ENCODE measurements around the gene PLEKHM1.
"Not testable (repeated sequence)": the region's sequence is repeated elsewhere in the genome, so short reads cannot be mapped to it uniquely, and the experiment has no call there.

PLEKHM1 gene

GRCh38 chr17:45461524-45462327, 28.8 kb downstream of the PLEKHM1 start:
- not testable (repeated sequence) for DNase-seq

GRCh38 chr17:45460422-45460821, 30.1 kb downstream of the PLEKHM1 start:
- DNase-seq, result not testable (repeated sequence)

- DNase-seq, result not testable (repeated sequence)
These were observed 36.2 kb downstream of the PLEKHM1 start for GRCh38 chr17:45454341-45454740.

- DNase-seq, result not testable (repeated sequence)
These were observed 36.8 kb downstream of the PLEKHM1 start for GRCh38 chr17:45453731-45454130.

- not testable (repeated sequence) for DNase-seq
These were observed 37.3 kb downstream of the PLEKHM1 start for GRCh38 chr17:45453225-45453534.

- DNase-seq, result not testable (repeated sequence)
These were observed 37.9 kb downstream of the PLEKHM1 start for GRCh38 chr17:45452329-45453224.

GRCh38 chr17:45451660-45452059, 38.9 kb downstream of the PLEKHM1 start:
- DNase-seq, result not testable (repeated sequence)

GRCh38 chr17:45451131-45451530, 39.4 kb downstream of the PLEKHM1 start:
- DNase-seq, result no peak

- DNase-seq, result not testable (repeated sequence)
These were observed 40.7 kb downstream of the PLEKHM1 start for GRCh38 chr17:45449708-45450329.

GRCh38 chr17:45449260-45449659, 41.3 kb downstream of the PLEKHM1 start:
- DNase-seq, result not testable (repeated sequence)

- not testable (repeated sequence) for DNase-seq
These were observed 42.0 kb downstream of the PLEKHM1 start for GRCh38 chr17:45448483-45448882.

GRCh38 chr17:45448066-45448465, 42.5 kb downstream of the PLEKHM1 start:
- not testable (repeated sequence) for DNase-seq

- not testable (repeated sequence) for DNase-seq
These were observed 42.9 kb downstream of the PLEKHM1 start for GRCh38 chr17:45447650-45448049.

- DNase-seq, result not testable (repeated sequence)
These were observed 43.5 kb downstream of the PLEKHM1 start for GRCh38 chr17:45446872-45447625.

- DNase-seq, result not testable (repeated sequence)
These were observed 44.4 kb downstream of the PLEKHM1 start for GRCh38 chr17:45445901-45446743.

GRCh38 chr17:45444856-45445820, 45.4 kb downstream of the PLEKHM1 start:
- not testable (repeated sequence) for DNase-seq

- DNase-seq, result not testable (repeated sequence)
These were observed 46.2 kb downstream of the PLEKHM1 start for GRCh38 chr17:45444301-45444700.

GRCh38 chr17:45443371-45444260, 46.9 kb downstream of the PLEKHM1 start:
- DNase-seq, result not testable (repeated sequence)

All from NCI-H2107 (cell line).